ENCODE measurements around the gene DLK1. TPM values are rescaled to one million over a fixed set of nuclear protein-coding genes. Genes with fewer than 3 reads are reported as not detected.
A peak's percentile ranks its signal among the peaks of the same experiment; 100 is the strongest.

The DLK1 gene
- total RNA-seq, 4 donors from 2014 or later: not detected

GRCh38 chr14:100749967-100750597 is 23.4 kb downstream of the DLK1 start:
- 92 to 93% methylated on average over 10 of the region's 10 CpGs for WGBS, 2 donors
- no peak overlapping the region for H3K4me3 ChIP-seq (ENCODE audit: low read depth, poor library complexity, severe bottlenecking)
- TF ChIP-seq POLR2A (IDR thresholded peaks at IDR 0.05) (no peak), CTCF (IDR thresholded peaks at IDR 0.05) (no peak)
- intact Hi-C loops (cut with DNase I; ENCODE audit: low total_unique reads): no loop called here
- peak in 1 of 2 donors; percentile 50 for DNase-seq (ENCODE audit: low spot score in 2 of 2)

- intact Hi-C loops (cut with DNase I; ENCODE audit: low total_unique reads): no loop called here
- no peak overlapping the region for H3K4me3 ChIP-seq (ENCODE audit: low read depth, poor library complexity, severe bottlenecking)
- 84 to 88% methylated on average over 17 of the region's 17 CpGs for whole genome bisulfite sequencing, 2 donors
- TF ChIP-seq POLR2A (IDR thresholded peaks at IDR 0.05) (no peak), CTCF (IDR thresholded peaks at IDR 0.05) (no peak)
- DNase-seq (ENCODE audit: low spot score in 2 of 2): peak in 1 of 2 donors; percentile 68
Measured at GRCh38 chr14:100750762-100751699, 24.3 kb downstream of the DLK1 start.

GRCh38 chr14:100754020-100754419 is 27.3 kb downstream of the DLK1 start:
- WGBS, 2 donors: 80 to 84% methylated on average over 1 of the region's 1 CpG
- TF ChIP-seq CTCF (IDR thresholded peaks at IDR 0.05): no peak
- TF ChIP-seq POLR2A (IDR thresholded peaks at IDR 0.05): no peak
- DNase-seq (ENCODE audit: low spot score in 2 of 2): no peak
- intact Hi-C loops (cut with DNase I; ENCODE audit: low total_unique reads): no loop called here
- H3K4me3 ChIP-seq (ENCODE audit: low read depth, poor library complexity, severe bottlenecking): no peak overlapping the region

- DNase-seq (ENCODE audit: low spot score in 2 of 2): no peak
- 66 to 81% methylated on average over 1 of the region's 1 CpG for WGBS, 2 donors
- TF ChIP-seq CTCF (IDR thresholded peaks at IDR 0.05) (no peak), POLR2A (IDR thresholded peaks at IDR 0.05) (no peak)
- no peak overlapping the region for H3K4me3 ChIP-seq (ENCODE audit: low read depth, poor library complexity, severe bottlenecking)
- intact Hi-C loops (cut with DNase I; ENCODE audit: low total_unique reads): no loop called here
Measured at GRCh38 chr14:100755649-100756048, 29.0 kb downstream of the DLK1 start.

- 84 to 89% methylated on average over 3 of the region's 3 CpGs for WGBS, 2 donors
- TF ChIP-seq POLR2A (IDR thresholded peaks at IDR 0.05): no peak
- TF ChIP-seq CTCF (IDR thresholded peaks at IDR 0.05): no peak
- intact Hi-C loops (cut with DNase I; ENCODE audit: low total_unique reads): no loop called here
- no peak overlapping the region for H3K4me3 ChIP-seq (ENCODE audit: low read depth, poor library complexity, severe bottlenecking)
- DNase-seq (ENCODE audit: low spot score in 2 of 2): no peak
Measured at GRCh38 chr14:100761481-100761880, 34.8 kb downstream of the DLK1 start.

Measured in lower leg skin (tissue), 4 donors.